Endothelial cell of umbilical vein (primary cell): Measurements from ENCODE around the gene DENND1A. TPM values are rescaled to one million over a fixed set of nuclear protein-coding genes. Genes with fewer than 3 reads are reported as not detected.
"Not testable (repeated sequence)": the region's sequence is repeated elsewhere in the genome, so short reads cannot be mapped to it uniquely, and the experiment has no call there.

Experiments used
- BruUV-seq: library from RNA; stranded (reverse); fragments of 400-500 nt; replicated peaks from 2 replicates; lab custom pipeline; 2021; lab: Mats Ljungman, UMichigan
- CTCF ChIA-PET: fragments of 300-600, 350-600 bp; sonication (Branson Sonifier 250); formaldehyde crosslinking; loops from one replicate; lab custom pipeline; 2021; ENCODE audit warnings: antibody characterized with exemption, inconsistent platforms; lab: Charles Lee
- POLR2A ChIA-PET: fragments of 300-600, 350-600 bp; sonication (Branson Sonifier 250); formaldehyde crosslinking; loops from one replicate; lab custom pipeline; 2021; ENCODE audit warnings: antibody characterized with exemption, inconsistent platforms; lab: Charles Lee
- DNase-seq: peaks from one replicate; pipeline ENCODE4 v3.0.0-alpha.2; 2011; ENCODE audit warnings: low read depth, low spot score
- FAIRE-seq: peaks from 2 replicates; lab custom pipeline; 2011; peaks lifted over from hg19 to GRCh38; lab: Jason Lieb, UNC
- H2AFZ ChIP-seq: 2 replicates; pipeline ENCODE4 v1.6.0; 2012; ENCODE audit warnings: low read depth, low read length, control low read depth, inconsistent platforms
- H3K27ac ChIP-seq: 2 replicates; pipeline ENCODE4 v1.5.1; 2011; ENCODE audit warnings: low read depth, mild to moderate bottlenecking, control low read depth, low read length, moderate library complexity; ENCODE audit not compliant: insufficient read depth
- H3K27me3 ChIP-seq, 2 experiments: 2 replicates each; pipeline versions ENCODE4 v1.6.0 to v1.6.1; 2011; ENCODE audit warnings: low read length in 2 of 2, mixed read lengths in 1 of 2; ENCODE audit not compliant: control insufficient read depth in 2 of 2, insufficient read depth in 2 of 2
- H3K36me3 ChIP-seq, 2 experiments: 2 replicates in 1 of 2; 3 replicates in 1 of 2; pipeline ENCODE4 v1.5.1; 2011; ENCODE audit warnings: low read length in 2 of 2, mild to moderate bottlenecking in 1 of 2, moderate library complexity in 1 of 2; ENCODE audit not compliant: control insufficient read depth in 2 of 2, insufficient read depth in 2 of 2; ENCODE audit errors: extremely low read depth in 1 of 2
- H3K4me1 ChIP-seq: 3 replicates; pipeline ENCODE4 v1.5.1; 2011; ENCODE audit warnings: mild to moderate bottlenecking, low read length; ENCODE audit not compliant: control insufficient read depth, insufficient read depth; ENCODE audit errors: extremely low read depth
- H3K4me2 ChIP-seq: 2 replicates; pipeline ENCODE4 v1.6.1; 2011; ENCODE audit warnings: low read length, control low read depth, mixed read lengths; ENCODE audit not compliant: insufficient read depth
- H3K4me3 ChIP-seq, 3 experiments: fragments of 200-600 bp in 1 of 3; sonication (generic), shearing (Covaris generic) in 1 of 3; replicated peaks in 1 of 3; 2 replicates each; pipeline ENCODE4 v1.5.1; 2011 to 2016; ENCODE audit warnings: control low read depth in 3 of 3, low read length in 3 of 3, mild to moderate bottlenecking in 2 of 3, inconsistent platforms in 1 of 3, low read depth in 1 of 3, moderate library complexity in 1 of 3; ENCODE audit not compliant: insufficient read depth in 1 of 3
- H3K79me2 ChIP-seq: 2 replicates; pipeline ENCODE4 v1.6.0; 2012; ENCODE audit warnings: low read length, inconsistent platforms; ENCODE audit not compliant: control insufficient read depth, insufficient read depth
- H3K9ac ChIP-seq: replicated peaks from 2 replicates; pipeline ENCODE3; 2011; ENCODE audit warnings: low read length, control low read depth; ENCODE audit not compliant: insufficient read depth; ENCODE audit errors: extremely low read depth
- H3K9me1 ChIP-seq: replicated peaks from 3 replicates; pipeline ENCODE4 v1.6.0; 2011; ENCODE audit warnings: mild to moderate bottlenecking, low read length; ENCODE audit not compliant: control insufficient read depth, insufficient read depth; ENCODE audit errors: extremely low read depth
- H3K9me3 ChIP-seq: replicated peaks from 2 replicates; pipeline ENCODE4 v1.5.1; 2012; ENCODE audit warnings: low read length, inconsistent platforms; ENCODE audit not compliant: control insufficient read depth, insufficient read depth
- H4K20me1 ChIP-seq: replicated peaks from 2 replicates; pipeline ENCODE3; 2011; ENCODE audit warnings: mild to moderate bottlenecking, low read length; ENCODE audit not compliant: control insufficient read depth, insufficient read depth; ENCODE audit errors: extremely low read depth
- CTCF ChIP-seq, 2 donors: IDR thresholded peaks; 1 replicate in 1 of 2; 2 replicates in 1 of 2; pipeline ENCODE4 v1.5.1; 2011; ENCODE audit warnings: low read length in 2 of 2, mild to moderate bottlenecking in 2 of 2, moderate library complexity in 2 of 2, control low read depth in 1 of 2, inconsistent platforms in 1 of 2, low read depth in 1 of 2; ENCODE audit not compliant: insufficient read depth in 1 of 2; ENCODE audit errors: extremely low read depth in 1 of 2
- EZH2 ChIP-seq: IDR thresholded peaks from 2 replicates; pipeline ENCODE4 v1.6.1; 2012; ENCODE audit warnings: borderline replicate concordance, low read depth, mild to moderate bottlenecking, moderate library complexity, low read length, inconsistent platforms; ENCODE audit not compliant: severe bottlenecking
- FOS ChIP-seq: IDR thresholded peaks from 2 replicates; pipeline ENCODE4 v1.6.1; 2011; ENCODE audit warnings: mild to moderate bottlenecking, low read length, moderate library complexity, borderline replicate concordance; ENCODE audit not compliant: insufficient read depth
- GATA2 ChIP-seq: IDR thresholded peaks from 2 replicates; pipeline ENCODE4 v1.7.0; 2011; ENCODE audit warnings: low read depth, mild to moderate bottlenecking, moderate library complexity, mixed read lengths, low read length; ENCODE audit not compliant: insufficient read length, insufficient read depth
- JUN ChIP-seq: IDR thresholded peaks from 2 replicates; pipeline ENCODE4 v1.6.1; 2011; ENCODE audit warnings: borderline replicate concordance, low read depth; ENCODE audit not compliant: insufficient read length, insufficient read depth
- MAX ChIP-seq: IDR thresholded peaks from 2 replicates; pipeline ENCODE4 v1.6.1; 2011; ENCODE audit not compliant: insufficient read depth, insufficient read length
- MYC ChIP-seq: IDR thresholded peaks from one replicate; pipeline ENCODE4 v1.6.1; 2011; ENCODE audit warnings: mild to moderate bottlenecking, low read depth, low read length
- POLR2A ChIP-seq: IDR thresholded peaks from 2 replicates; pipeline ENCODE4 v1.6.1; 2012; ENCODE audit warnings: low read depth, mild to moderate bottlenecking, control low read depth, low read length
- POLR2AphosphoS5 ChIP-seq: IDR thresholded peaks from 2 replicates; pipeline ENCODE4 v1.6.1; 2012; ENCODE audit warnings: low read depth, mild to moderate bottlenecking, control low read depth, low read length, moderate library complexity; ENCODE audit not compliant: insufficient read depth
- dilution Hi-C: fragments of 300-500 bp; cut with MboI; formaldehyde crosslinking; loops from one replicate; pipeline ENCODE4 v1.15.0; 2019; ENCODE audit warnings: low sequenced_read_pairs; ENCODE audit not compliant: extremely low pct_ligation_motif_present
- intact Hi-C: fragments of 100-400 bp; cut with micrococcal nuclease; formaldehyde crosslinking; loops from one replicate; pipeline ENCODE4 v1.10.0; 2022
- polyA plus RNA-seq, 4 experiments: library from polyadenylated mRNA; depleted of rRNA in 3 of 4; stranded (reverse) in 3 of 4; unstranded in 1 of 4; fragments of >200 nt; gene quantifications; 2 replicates each; pipeline versions ENCODE4 v1.2.1 to v1.2.3, GENCODE V29; 2011 to 2012; ENCODE audit warnings: missing spikeins in 1 of 4
- total RNA-seq: library from RNA; stranded (reverse); gene quantifications from 2 replicates; pipeline ENCODE4 v1.2.3, GENCODE V29; 2021

The DENND1A gene
- total and polyA plus RNA-seq, 2 donors (not counting 3 experiments of a cell fraction or from before 2014, with no cell fraction given) = 18.5 to 24.5 TPM

GRCh38 chr9:123938401-123938800 lies 8.5 kb upstream of the DENND1A start:
- H3K27ac ChIP-seq = no peak overlapping the region
- H4K20me1 ChIP-seq = no peaks in the 10 kb centered on the region
- no peak for DNase-seq
- POLR2A ChIA-PET = no interaction called here
- H3K9ac ChIP-seq = no peak overlapping the region
- intact Hi-C loops = no loop called here
- H3K4me1 ChIP-seq = peaks cover 3% of the 10 kb centered on the region
- BruUV-seq = no TSS peak
- no peak for FAIRE-seq
- peaks cover 6 to 7% of the 10 kb centered on the region in 2 experiments for H3K27me3 ChIP-seq
- CTCF ChIA-PET = no interaction called here
- no peak overlapping the region for H3K4me2 ChIP-seq
- no peak overlapping the region for H3K4me3 ChIP-seq
- H3K9me1 ChIP-seq = no peaks in the 10 kb centered on the region
- no peaks in the 10 kb centered on the region for H3K79me2 ChIP-seq
- dilution Hi-C loops = no loop called here
- TF ChIP-seq POLR2A (no peak), POLR2AphosphoS5 (no peak), EZH2 (no peak), GATA2 (no peak), FOS (no peak), JUN (no peak), MYC (no peak), MAX (no peak), CTCF (IDR thresholded peaks at IDR 0.05; ENCODE audit: extremely low read depth in 1 of 2, insufficient read depth in 1 of 2, low read depth in 1 of 2, low read length in 2 of 2) (no peak)
- no peak overlapping the region for H2AFZ ChIP-seq
- no peaks in the 10 kb centered on the region for H3K9me3 ChIP-seq
- H3K36me3 ChIP-seq = no peaks in the 10 kb centered on the region

GRCh38 chr9:123936575-123936974 lies 6.6 kb upstream of the DENND1A start:
- H3K27ac ChIP-seq, DNase-seq, POLR2A ChIA-PET, H3K36me3 ChIP-seq, H3K9ac ChIP-seq, H3K4me3 ChIP-seq, H4K20me1 ChIP-seq, H3K4me2 ChIP-seq, CTCF ChIA-PET, dilution Hi-C loops, H3K9me1 ChIP-seq, FAIRE-seq, H3K27me3 ChIP-seq, intact Hi-C loops, BruUV-seq, H2AFZ ChIP-seq, H3K4me1 ChIP-seq, H3K79me2 ChIP-seq, H3K9me3 ChIP-seq: not testable (repeated sequence)
